Stomach (tissue), 4 donors: ENCODE measurements around the gene DENND6B.

Experiments
- CTCF ChIP-seq, 7 experiments: fragments of 450-650 bp in 4 of 7; fragments of 200-600 bp in 3 of 7; sonication (generic) in 3 of 7; IDR thresholded peaks; one replicate each; pipeline ENCODE4 v1.5.1; 2016 to 2019; ENCODE audit warnings: antibody characterized with exemption in 7 of 7, control low read depth in 2 of 7, mild to moderate bottlenecking in 1 of 7
- EP300 ChIP-seq: sonication (generic); formaldehyde crosslinking; IDR thresholded peaks from one replicate; pipeline ENCODE4 v1.6.1; 2017; ENCODE audit warnings: antibody characterized with exemption
- POLR2A ChIP-seq, 4 donors: fragments of 450-650 bp; IDR thresholded peaks; one replicate each; pipeline ENCODE4 v1.6.1; 2016; ENCODE audit warnings: antibody characterized with exemption in 4 of 4, control low read depth in 2 of 4, mild to moderate bottlenecking in 1 of 4, moderate library complexity in 1 of 4
- POLR2AphosphoS5 ChIP-seq, 3 donors: sonication (generic); formaldehyde crosslinking; IDR thresholded peaks; one replicate each; pipeline ENCODE4 v1.6.1; 2016; ENCODE audit warnings: antibody characterized with exemption in 3 of 3

- TF ChIP-seq CTCF (IDR thresholded peaks at IDR 0.05): no peak
- TF ChIP-seq POLR2A (IDR thresholded peaks at IDR 0.05): no peak
- no peak for TF ChIP-seq EP300
- no peak for TF ChIP-seq POLR2AphosphoS5 (IDR thresholded peaks at IDR 0.05)
Measured at GRCh38 chr22:50338042-50338573, 11.3 kb upstream of the DENND6B start.
